HepG2 (cell line): Measurements from ENCODE around the gene PARS2. TPM values are rescaled to one million over a fixed set of nuclear protein-coding genes. Genes with fewer than 3 reads are reported as not detected.
A peak's percentile ranks its signal among the peaks of the same experiment; 100 is the strongest.

Experiments used
- EEA1 ChIP-seq: sonication (generic); formaldehyde crosslinking; IDR thresholded peaks from 2 replicates; pipeline ENCODE4 v1.5.1; 2020; ENCODE audit warnings: mild to moderate bottlenecking, missing genetic modification reagents, borderline replicate concordance
- HMG20A ChIP-seq: IDR thresholded peaks from 2 replicates; pipeline ENCODE4 v1.6.1; 2016; ENCODE audit warnings: borderline replicate concordance
- NRL ChIP-seq: sonication (generic); formaldehyde crosslinking; IDR thresholded peaks from 2 replicates; pipeline ENCODE4 v1.5.0; 2020; ENCODE audit warnings: missing genetic modification reagents, mild to moderate bottlenecking, moderate library complexity, borderline replicate concordance
- PRPF4 ChIP-seq: fragments of 200-400 bp; formaldehyde crosslinking; IDR thresholded peaks from 2 replicates; pipeline ENCODE4 v1.6.1; 2016; ENCODE audit warnings: low read length, low read depth; ENCODE audit not compliant: poor library complexity, severe bottlenecking
- ZHX1 ChIP-seq: sonication (generic); formaldehyde crosslinking; IDR thresholded peaks from 2 replicates; pipeline ENCODE4 v1.8.1; 2022; ENCODE audit warnings: low read depth, mild to moderate bottlenecking, missing genetic modification reagents
- polyA plus RNA-seq, 8 experiments: library from polyadenylated mRNA; depleted of rRNA in 3 of 8; stranded (reverse) in 7 of 8; unstranded in 1 of 8; fragments of >200 nt; fragmentation: Illumina TruSeq in 4 of 8; extraction: Trizol in 4 of 8; gene quantifications; 2 replicates each; pipeline versions ENCODE4 v1.2.1 to v1.2.3, GENCODE V29; 2011 to 2016; ENCODE audit warnings: low read depth in 4 of 8, missing spikeins in 1 of 8, mixed read lengths in 1 of 8; ENCODE audit not compliant: insufficient read depth in 1 of 8
- total RNA-seq, 5 experiments: library from RNA; depleted of rRNA; stranded (reverse); fragments of >200 nt; fragmentation: Illumina TruSeq; extraction: Trizol; gene quantifications; 2 replicates each; pipeline ENCODE4 v1.2.3, GENCODE V29; 2016; ENCODE audit warnings: low read depth in 1 of 5
- TF ChIP-seq, protein P1 (sequence below): sonication (generic); formaldehyde crosslinking; IDR thresholded peaks from 2 replicates; pipeline ENCODE4 v1.5.0; 2020; ENCODE audit warnings: mild to moderate bottlenecking, missing genetic modification reagents
- TF ChIP-seq, protein P2 (sequence below): sonication (generic); formaldehyde crosslinking; IDR thresholded peaks from 2 replicates; pipeline ENCODE4 v1.4.0; 2020; ENCODE audit warnings: mild to moderate bottlenecking, low read depth, missing genetic modification reagents
- TF ChIP-seq, protein P3 (sequence below): sonication (generic); formaldehyde crosslinking; IDR thresholded peaks from 2 replicates; pipeline ENCODE4 v1.4.0; 2020; ENCODE audit warnings: missing genetic modification reagents

The PARS2 gene
- total and polyA plus RNA-seq, 2 of the 13 experiments (the other 11 are each of a cell fraction or from before 2014, with no cell fraction given), result 2.4 to 4.6 TPM

GRCh38 chr1:54715493-54716298 lies 48.6 kb downstream of the PARS2 start, which contains the start of gene TTC4 (continued):
- TF ChIP-seq, protein P1, sequence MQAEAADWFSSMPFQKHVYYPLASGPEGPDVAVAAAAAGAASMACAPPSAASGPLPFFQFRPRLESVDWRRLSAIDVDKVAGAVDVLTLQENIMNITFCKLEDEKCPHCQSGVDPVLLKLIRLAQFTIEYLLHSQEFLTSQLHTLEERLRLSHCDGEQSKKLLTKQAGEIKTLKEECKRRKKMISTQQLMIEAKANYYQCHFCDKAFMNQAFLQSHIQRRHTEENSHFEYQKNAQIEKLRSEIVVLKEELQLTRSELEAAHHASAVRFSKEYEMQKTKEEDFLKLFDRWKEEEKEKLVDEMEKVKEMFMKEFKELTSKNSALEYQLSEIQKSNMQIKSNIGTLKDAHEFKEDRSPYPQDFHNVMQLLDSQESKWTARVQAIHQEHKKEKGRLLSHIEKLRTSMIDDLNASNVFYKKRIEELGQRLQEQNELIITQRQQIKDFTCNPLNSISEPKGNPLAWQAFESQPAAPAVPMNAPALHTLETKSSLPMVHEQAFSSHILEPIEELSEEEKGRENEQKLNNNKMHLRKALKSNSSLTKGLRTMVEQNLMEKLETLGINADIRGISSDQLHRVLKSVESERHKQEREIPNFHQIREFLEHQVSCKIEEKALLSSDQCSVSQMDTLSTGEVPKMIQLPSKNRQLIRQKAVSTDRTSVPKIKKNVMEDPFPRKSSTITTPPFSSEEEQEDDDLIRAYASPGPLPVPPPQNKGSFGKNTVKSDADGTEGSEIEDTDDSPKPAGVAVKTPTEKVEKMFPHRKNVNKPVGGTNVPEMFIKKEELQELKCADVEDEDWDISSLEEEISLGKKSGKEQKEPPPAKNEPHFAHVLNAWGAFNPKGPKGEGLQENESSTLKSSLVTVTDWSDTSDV, result peak; percentile 80; the same call in 1 of the 2 replicates
- TF ChIP-seq, protein P2, sequence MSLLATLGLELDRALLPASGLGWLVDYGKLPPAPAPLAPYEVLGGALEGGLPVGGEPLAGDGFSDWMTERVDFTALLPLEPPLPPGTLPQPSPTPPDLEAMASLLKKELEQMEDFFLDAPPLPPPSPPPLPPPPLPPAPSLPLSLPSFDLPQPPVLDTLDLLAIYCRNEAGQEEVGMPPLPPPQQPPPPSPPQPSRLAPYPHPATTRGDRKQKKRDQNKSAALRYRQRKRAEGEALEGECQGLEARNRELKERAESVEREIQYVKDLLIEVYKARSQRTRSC, result no peak; the same call in 1 of the 2 replicates
- TF ChIP-seq ZHX1 (CRISPR knock-in tag) (peak; percentile 72; the same call in 1 of the 2 replicates), EEA1 (CRISPR knock-in tag) (peak; percentile 47; the same call in 1 of the 2 replicates), HMG20A (CRISPR knock-in tag) (peak; percentile 32; the same call in 1 of the 2 replicates), NRL (CRISPR knock-in tag) (peak; percentile 90; the same call in 1 of the 2 replicates), PRPF4 (no peak)
- TF ChIP-seq, protein P3, sequence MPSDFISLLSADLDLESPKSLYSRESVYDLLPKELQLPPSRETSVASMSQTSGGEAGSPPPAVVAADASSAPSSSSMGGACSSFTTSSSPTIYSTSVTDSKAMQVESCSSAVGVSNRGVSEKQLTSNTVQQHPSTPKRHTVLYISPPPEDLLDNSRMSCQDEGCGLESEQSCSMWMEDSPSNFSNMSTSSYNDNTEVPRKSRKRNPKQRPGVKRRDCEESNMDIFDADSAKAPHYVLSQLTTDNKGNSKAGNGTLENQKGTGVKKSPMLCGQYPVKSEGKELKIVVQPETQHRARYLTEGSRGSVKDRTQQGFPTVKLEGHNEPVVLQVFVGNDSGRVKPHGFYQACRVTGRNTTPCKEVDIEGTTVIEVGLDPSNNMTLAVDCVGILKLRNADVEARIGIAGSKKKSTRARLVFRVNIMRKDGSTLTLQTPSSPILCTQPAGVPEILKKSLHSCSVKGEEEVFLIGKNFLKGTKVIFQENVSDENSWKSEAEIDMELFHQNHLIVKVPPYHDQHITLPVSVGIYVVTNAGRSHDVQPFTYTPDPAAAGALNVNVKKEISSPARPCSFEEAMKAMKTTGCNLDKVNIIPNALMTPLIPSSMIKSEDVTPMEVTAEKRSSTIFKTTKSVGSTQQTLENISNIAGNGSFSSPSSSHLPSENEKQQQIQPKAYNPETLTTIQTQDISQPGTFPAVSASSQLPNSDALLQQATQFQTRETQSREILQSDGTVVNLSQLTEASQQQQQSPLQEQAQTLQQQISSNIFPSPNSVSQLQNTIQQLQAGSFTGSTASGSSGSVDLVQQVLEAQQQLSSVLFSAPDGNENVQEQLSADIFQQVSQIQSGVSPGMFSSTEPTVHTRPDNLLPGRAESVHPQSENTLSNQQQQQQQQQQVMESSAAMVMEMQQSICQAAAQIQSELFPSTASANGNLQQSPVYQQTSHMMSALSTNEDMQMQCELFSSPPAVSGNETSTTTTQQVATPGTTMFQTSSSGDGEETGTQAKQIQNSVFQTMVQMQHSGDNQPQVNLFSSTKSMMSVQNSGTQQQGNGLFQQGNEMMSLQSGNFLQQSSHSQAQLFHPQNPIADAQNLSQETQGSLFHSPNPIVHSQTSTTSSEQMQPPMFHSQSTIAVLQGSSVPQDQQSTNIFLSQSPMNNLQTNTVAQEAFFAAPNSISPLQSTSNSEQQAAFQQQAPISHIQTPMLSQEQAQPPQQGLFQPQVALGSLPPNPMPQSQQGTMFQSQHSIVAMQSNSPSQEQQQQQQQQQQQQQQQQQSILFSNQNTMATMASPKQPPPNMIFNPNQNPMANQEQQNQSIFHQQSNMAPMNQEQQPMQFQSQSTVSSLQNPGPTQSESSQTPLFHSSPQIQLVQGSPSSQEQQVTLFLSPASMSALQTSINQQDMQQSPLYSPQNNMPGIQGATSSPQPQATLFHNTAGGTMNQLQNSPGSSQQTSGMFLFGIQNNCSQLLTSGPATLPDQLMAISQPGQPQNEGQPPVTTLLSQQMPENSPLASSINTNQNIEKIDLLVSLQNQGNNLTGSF (CRISPR knock-in tag), result no peak; the same call in 1 of the 2 replicates
